AG08395 (cell line): ENCODE measurements around the gene CEACAM18.
A peak's percentile ranks its signal among the peaks of the same experiment; 100 is the strongest.
"Not testable (repeated sequence)": the region's sequence is repeated elsewhere in the genome, so short reads cannot be mapped to it uniquely, and the experiment has no call there.

ENCODE experiments used
- DNase-seq: peaks from one replicate; pipeline ENCODE4 v3.0.0; 2012; ENCODE audit warnings: mixed read lengths, low spot score

Gene CEACAM18

DNA sequence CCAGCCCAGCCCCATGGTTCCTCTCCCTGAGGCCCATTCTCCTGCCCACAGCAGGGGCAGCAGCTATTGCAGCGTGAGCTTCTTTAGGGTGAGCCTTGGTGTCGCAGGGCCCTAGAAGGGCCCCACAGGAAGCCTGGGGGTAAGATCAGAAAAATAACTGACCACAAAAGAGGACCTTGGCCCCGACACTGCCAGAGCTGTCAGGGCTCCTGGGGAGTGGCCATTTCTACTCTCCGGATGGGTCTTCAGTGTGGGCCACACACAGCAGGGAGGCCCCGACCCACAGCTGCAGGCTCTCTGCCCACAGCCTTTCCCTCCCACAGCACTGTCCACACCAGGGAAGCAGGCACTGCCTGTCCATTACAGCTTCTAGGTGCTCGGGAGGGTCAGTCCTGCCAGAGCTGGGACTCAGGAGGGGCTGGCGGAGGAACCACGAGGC is 16.6 kb upstream of the CEACAM18 start:
- no peak for DNase-seq

DNA sequence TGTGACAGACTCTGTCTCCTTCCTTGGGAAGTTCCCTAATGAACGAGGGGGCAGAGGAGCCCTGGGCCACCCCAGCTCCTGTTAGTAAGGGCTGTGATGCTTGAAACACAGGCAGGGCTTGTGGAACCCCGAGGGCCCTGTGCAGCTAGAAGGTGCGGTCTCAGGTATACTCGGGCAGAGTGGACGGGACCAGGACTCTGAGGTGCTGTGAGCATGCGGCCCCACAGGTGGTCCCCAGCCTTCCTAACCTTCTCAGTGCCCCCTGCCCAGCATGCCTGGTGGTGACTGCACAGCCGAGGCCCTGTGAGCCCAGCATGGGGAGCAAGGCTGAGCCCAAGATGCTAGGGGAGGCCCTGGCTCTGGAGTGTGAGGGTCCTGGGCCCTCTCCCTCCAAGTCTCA is 16.1 kb upstream of the CEACAM18 start:
- no peak for DNase-seq

DNA sequence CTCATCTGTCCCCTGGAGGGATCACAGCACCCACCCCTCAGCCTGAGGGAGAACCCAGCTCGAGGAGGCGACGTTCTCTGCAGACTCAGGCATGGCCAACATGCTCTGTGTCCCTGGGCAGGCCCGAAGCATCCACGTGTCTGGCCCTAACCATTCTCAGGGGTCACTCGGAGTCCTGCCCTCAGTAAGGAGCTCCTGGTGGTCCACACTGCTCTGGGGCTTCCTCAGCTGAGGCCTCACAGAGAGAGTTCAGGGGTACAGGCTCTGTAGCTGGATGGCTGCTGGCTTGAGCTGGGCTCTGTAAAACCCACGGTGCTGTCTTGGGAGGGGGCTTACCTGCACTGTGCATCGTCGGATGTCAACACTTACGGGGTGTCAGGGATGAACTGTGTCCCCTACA is 15.7 kb upstream of the CEACAM18 start:
- DNase-seq: no peak

DNA sequence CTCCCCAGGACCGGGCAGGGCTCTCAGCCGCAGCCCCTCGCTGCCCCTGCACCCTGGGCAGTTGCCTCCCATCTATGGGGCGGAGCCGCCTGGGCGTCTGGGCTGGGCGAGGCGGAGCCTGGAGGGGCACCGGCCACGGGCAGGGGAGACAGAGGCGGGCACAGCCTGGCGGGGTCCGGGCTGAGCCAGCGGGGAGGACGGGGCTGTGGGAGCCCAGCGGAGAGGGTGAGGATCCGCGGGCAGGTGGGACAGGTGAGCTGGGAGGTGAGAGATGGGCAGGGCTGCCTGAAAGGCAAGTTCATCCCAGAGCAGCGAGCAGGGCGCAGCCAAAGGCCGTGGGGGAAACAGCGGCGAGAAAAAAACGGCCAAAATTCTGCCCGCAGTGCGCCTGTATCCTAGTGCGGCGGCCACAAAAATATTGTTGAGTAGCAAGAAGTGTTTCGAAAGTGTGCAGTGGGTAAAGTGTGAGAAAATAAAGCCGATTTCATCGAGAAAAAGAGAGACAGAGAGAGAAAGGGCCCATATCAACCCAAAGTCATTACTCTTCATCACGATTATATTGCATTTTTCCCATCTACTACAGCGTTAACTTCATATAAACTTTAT is 14.3 kb upstream of the CEACAM18 start:
- not testable (repeated sequence) for DNase-seq

DNA sequence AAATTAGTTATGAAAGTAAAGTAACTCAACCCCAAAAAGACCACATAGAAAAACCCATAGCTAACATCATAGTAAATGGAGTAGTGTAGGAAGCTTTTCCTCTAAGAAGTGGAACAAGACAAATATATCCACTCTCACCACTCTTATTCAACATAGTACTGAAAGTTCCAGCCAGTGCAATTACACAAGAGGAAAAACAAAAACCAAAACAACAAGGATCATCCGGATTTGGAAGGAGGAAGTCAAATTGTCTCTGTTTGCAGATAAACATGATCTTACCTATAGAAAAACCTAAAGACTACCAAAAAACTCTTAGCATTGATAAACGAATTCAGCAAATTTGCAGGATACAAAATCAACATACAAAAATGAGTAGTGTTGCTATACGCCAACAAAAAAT is 11.6 kb upstream of the CEACAM18 start:
- DNase-seq: no peak

DNA sequence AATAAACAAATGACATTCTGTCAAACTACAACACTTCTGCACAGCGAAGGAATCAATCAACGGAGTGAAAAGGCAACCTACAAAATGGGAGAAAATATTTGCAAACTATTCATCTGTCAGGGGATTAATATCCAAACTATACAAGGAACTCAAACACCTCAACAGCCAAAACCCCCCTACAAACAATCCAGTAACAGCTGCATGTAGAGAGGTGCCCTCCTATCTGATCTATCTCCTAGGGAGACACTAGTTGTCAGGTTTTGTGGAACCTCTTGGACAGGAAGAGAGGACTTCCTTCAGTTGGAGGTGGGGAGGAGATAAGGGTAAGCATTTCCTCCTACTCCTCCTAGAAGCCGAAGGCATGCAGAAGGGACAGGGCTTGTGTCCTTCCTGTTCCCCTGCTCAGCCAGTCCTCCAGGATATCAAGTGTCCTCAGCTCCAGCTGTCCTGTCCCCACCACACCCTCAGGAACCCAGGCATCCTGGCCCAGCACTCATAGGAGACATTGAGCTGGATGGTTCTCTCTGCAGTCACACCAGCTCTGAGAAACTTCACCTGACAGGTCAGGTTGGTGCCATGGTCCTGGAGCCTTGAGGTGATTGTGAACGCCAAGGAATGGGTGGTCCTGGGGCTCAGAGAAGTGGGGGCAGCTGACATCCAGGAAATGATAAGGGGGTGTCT is 10.3 kb upstream of the CEACAM18 start:
- no peak for DNase-seq

DNA sequence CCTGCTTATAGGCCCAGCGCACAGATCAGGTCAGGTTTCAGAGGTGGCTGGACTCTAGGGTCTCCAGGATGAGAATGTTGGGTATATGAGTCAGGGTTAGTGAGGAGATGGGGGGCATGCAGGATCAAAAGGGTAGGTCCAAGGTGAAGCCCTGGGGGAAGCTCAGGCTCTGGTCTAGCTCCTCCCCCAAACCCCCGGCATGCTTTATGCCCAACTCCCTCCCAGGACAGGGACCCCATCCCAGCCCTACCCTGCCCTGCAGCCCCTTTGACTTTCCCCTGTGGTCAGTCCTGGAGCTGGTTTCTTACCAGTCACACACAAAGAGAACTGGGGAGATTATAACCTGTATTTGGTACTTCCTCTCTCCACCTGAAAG is 9.8 kb upstream of the CEACAM18 start:
- no peak for DNase-seq

DNA sequence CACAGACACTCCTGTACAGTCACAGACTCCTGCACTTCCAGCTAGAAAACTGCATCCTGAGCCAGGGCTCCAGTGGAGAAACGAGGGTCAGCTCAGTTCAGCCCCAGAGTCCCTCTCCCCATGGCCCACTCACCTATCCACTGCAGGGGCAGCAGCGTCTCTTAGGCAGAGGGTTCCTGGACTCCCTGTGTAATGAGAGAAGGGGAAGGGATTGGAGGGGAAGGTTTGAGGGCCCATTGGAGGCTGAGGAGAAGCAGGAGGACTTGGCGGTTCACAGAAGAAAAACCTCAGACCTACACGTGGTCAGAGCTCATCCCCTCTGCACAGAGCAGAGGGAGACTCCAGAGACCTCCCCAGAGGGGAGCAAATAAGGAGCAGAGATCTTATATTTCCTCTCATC is 9.2 kb upstream of the CEACAM18 start:
- no peak for DNase-seq

DNA sequence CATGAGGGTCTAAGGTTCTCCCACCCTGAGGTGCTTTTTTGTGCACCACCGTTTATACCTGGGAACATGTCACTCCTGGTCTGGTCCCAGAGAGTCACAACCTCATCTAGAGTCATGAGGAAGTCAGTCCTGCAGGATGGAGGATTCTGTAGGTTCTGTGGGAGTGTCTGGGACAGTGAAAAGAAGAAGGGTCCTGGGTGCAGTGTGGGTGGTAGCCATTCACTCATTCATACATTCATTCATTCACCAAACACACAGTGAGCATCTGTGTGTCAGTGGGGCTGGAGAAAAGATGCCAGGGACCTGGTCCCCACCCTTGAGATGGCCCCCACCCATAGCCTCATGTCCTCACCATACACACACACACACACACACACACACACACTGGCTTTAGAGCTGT is 8.7 kb upstream of the CEACAM18 start:
- DNase-seq: no peak

DNA sequence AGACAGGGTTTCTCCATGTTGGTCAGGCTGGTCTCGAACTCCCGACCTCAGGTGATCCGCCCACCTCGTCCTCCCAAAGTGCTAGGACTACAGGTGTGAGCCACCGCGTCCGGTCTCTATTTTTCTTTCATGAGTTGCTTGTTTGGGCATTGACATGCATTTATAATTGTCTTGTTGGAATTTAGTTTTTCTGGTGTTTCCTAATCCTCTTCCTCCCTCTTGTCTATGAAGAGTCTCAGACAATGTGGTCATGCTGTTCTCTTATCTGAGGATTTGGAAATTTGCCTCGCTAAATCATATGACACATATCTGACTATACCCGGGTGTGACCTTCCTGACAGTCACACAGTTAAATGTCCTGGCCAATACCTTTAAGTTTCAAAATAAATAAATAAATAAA is 7.4 kb upstream of the CEACAM18 start:
- DNase-seq: no peak

DNA sequence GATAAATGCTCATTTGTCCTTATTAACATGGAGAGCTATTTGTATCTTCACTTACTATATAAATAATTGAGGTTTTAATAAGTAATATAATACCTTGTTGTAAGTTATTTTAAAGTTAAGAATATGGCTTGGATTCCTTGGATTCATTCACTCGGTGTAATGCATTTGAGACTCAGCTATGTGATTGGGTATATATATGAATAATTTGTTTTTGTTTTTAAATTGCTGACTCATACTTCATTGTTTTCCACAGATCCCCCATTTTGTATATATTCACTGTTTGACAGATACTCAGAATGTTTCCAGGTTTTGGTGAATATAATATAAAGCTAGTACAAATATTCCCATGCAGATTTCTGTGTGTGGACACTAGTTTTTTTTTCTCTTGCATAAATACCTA is 6.8 kb upstream of the CEACAM18 start:
- DNase-seq: no peak

DNA sequence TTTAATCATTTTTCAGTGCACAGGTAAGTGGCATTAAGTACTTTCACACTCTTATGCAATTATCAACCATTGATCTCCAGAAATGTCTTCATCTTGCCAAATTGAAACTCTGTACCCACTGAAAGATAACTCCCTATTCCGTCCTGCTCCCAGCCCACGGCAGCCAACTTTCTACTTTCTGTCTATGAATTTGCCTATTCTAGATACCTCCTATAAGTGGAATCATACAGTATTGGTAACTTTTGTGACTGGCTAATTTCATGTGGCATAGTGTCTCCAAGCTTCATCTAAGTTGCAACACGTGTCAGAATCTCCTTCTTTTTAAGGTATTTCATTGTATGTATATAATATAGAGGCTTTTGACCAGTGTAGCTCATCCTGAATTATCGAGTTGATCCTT is 5.7 kb upstream of the CEACAM18 start:
- no peak for DNase-seq

DNA sequence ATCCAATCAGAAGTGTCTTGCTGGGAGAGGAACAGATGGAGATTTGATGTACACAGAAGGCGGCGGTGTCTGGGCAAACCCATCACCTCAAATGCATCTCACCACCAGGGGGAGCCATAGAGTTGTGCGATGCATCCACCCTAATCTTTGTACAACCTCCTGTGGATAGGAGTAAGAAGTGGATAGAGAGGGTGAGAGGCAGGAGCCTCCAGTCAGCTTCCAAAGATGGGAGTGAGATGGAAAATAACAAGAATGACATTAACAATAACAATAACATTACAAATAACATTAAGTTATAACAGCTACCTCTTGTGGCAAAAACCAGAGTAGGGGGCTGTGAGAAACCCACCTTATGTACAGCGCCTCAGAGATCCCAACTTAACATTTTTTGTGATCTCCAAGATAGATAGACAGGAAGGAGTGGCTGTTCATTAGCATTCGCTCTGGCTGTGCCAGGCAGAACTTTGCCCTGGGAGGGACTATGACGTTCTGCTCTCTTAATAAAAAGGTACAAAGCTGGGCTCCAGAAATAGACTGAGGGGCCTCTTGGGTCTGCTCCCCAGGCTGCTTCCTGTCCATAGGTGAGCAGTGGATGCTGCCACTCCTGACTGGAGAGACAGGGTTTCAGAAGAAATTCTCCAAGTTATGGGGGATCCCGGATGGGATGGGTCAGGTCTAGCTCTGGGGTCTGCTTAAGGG is 5.2 kb upstream of the CEACAM18 start:
- peak; percentile 76 for DNase-seq

DNA sequence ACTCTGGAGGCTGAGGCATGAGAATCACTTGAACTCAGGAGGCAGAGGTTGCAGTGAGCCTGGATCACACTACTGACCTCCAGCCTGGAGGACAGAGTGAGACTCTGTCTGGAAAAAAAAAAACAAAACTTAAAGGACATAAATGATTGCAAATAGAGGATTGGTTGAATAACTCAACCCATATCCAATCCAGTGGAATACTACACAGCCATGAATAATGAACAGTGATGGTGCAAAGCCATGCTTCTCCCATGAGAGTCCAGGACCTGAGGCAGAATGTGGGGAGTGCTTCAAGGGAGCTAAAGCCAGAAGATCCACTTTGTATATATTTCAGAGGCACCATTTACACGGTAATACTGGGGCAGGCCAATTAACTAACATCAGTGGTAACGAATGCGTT is 2.2 kb upstream of the CEACAM18 start:
- no peak for DNase-seq

DNA sequence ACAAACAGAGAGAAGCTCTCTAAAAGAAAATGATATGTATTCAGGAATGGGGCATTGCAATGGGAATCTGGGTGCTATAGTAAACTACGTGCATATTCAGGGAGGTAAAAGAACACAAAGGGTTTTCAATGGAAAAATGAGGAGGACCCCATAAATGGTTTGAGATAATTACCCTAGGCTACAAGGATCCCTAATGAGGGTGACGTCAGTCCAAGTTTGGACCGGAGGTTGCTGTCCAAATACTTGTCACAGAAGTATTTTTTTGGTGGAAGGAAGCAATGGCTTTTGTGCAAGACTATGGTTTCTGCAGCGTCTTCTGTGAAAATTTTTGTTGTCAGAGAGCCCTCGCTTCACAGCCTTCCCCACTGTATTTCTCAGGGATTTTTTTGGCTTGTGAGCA is 995 bp upstream of the CEACAM18 start:
- DNase-seq: no peak

DNA sequence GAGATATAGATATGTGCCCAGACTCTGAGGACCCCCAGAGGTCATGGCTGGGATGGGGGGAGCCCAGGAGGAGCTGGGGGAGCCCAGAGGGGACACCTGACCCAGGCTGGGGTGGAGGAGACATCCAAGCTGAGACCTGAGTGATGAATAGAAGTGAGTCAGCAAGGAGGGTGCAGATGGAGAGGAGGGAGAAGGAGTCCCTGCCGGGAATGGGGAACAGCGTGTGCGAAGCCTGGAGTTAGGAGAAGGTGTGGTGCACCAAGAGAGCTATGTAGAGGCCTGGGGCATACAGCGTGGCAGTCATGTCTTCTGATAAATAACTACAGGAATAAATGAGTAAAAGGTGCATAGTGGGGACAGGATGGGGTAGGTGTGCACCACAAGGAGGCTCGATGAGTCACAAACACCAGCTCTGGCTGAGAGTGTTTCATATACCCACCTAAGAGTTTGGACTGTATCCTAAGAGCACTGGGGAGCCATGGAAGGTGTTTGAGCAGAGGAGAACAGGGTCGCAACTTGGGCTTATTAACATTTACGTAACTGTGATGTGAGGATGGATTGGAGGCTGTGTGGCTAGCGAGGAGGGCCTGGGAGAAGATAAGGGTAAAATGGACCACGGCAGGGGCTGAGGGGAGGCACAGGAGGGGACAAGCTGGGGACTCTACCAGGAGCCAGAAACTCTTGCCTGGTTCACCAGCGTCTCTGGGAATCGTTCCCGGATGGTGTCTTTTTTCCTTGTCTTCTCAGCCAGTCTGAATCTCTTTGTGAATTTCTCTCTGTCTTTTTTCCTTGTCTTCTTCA is 1.4 kb downstream of the CEACAM18 start:
- DNase-seq: no peak

DNA sequence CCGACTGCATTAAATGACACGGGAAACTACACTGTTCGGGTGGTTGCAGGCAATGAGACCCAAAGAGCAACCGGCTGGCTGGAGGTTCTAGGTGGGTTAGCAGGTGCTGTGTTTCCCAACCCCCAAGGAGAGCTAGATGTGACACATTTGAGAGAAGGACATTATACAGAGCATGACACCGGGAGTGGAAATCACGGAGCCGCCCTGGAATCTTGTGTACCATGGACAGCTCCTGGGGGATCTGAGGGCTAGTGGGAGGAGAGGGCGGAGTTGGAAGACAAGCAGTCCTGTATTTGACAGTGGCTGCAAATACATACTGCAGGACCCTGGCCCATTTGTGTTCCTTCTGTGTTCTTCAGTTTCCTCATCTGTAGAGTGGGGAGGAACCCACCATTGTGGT is 2.3 kb downstream of the CEACAM18 start:
- no peak for DNase-seq

DNA sequence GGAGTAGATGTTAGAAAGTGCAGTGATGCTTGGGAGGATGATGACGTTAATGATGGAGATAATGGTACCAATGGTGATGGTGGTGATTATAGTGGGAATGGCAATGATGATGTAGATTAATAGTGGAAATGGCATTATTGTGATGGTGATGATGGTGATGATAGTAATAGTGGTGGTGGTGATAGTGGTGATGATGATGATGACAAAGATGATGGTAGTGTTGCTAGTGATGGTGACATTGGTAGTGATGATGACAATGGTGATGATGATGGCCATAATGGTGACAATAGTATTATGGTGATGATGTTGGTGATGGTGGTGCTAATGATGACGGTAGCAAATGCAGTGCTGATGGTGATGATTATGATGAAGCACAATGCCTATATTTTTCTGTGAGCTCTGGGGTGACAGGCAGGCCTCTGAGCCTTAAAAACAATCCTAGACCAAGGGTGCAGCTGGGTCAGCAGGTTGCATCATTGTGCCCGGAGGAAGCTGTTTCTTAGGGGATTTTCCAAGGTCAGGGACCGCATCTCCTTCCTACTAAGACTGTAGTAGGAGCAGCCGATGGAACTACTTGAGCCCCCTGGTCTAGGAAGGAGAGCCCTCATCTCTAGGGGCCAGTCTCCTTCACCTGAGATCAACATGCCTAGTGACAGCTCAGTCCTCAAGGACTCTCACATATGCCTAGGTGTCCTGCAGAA is 7.8 kb downstream of the CEACAM18 start:
- DNase-seq: no peak

DNA sequence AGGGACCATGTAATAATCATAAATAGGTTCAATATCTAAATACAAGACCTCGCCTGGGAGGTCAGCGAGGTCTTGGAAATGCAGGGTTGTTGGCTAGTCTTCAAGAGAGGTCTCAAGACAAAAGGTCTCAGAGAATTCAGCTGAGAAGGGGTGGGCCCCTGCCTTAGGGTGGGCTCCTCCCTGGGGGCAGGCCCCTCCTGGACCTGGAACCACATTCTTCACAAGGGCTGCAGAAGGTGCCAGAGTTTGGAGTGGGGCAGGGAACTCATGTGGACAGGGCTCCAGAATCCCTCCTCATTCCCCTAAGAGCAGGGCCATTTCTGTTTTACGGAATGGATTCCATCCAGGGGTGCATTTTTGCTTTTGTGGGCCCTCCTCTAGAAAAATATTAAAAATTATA is 10.2 kb downstream of the CEACAM18 start:
- no peak for DNase-seq

DNA sequence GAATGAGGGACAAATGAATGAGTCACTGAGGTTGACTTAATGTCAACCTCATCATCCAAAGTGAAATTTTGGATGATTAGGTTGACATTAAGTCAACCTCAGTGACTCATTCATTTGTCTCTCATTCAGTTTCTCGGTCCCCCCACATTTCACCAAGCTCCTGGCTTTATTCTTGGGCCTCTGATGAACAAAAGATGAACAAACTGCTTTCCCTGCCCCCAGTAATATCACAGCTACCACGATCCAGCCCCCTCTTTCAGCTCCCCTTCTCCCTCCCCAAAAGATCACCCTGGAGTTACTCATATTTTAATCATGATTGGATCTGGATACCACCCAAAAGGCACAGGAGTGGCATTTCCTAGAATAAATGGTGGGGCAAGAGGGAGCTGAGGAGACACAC is 10.8 kb downstream of the CEACAM18 start:
- DNase-seq: no peak

DNA sequence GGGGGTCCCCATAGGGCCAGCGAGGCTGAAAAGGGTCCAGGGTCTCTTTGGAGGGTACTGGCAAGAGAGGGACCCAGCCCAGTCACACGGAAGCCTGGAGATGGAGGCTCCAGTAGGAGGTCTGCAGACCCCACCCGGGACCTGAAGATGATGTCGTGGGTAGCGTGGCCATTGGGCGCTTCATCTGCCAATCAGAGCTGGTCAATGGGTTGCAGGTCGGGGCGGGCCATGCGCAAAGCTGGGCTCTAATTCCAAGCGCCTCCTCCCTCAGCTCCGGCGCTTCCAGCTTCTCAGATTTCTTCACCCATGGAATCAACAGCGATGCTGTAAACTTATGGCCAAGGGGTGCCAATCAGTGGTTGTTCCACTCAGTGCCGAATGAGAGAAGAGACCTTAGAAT is 12.3 kb downstream of the CEACAM18 start:
- DNase-seq: no peak

DNA sequence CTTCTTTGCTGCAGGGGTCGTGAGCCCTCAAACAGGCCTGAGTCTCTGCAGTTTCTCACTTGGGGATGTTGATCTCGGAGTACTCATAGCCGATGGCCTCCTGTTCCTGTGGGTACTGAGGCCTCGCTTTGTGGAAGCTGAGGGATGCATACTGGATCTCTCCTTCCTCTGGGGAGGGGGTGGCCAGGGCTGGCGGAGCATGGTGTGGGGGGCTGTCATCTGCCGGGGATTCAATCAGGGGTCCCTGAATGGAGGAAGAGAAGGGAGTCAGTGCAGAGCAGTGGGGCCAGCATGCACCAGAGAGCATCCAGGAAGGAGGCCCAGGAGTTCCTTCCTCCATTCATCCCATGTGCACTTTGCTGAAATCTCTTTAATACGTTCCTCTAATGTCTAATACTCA is 13.2 kb downstream of the CEACAM18 start:
- DNase-seq: no peak
